DMS114 treated with DMSO at 0.1 percent for 48 hours (cell line): ENCODE measurements around the gene PTPRD.

ENCODE experiments used
- DNase-seq: peaks from one replicate; lab custom pipeline; 2025; ENCODE audit not compliant: unreplicated experiment; lab: John Stamatoyannopoulos, UW

The PTPRD gene

GRCh38 chr9:9621355-9621940 lies 991.4 kb downstream of the PTPRD start:
- DNase-seq = no peak

GRCh38 chr9:9620736-9621135 lies 992.1 kb downstream of the PTPRD start:
- DNase-seq = no peak

- DNase-seq = no peak
Observed at GRCh38 chr9:9615086-9615485, 997.7 kb downstream of the PTPRD start.

- no peak for DNase-seq
Observed at GRCh38 chr9:9614607-9615006, 998.2 kb downstream of the PTPRD start.

GRCh38 chr9:9612755-9613154 lies 1000.0 kb downstream of the PTPRD start:
- DNase-seq = no peak

- DNase-seq = no peak
Observed at GRCh38 chr9:9612270-9612669, 1000.5 kb downstream of the PTPRD start.

- no peak for DNase-seq
Observed at GRCh38 chr9:9605681-9606080, 1007.1 kb downstream of the PTPRD start.

- DNase-seq = no peak
Observed at GRCh38 chr9:9603345-9603744, 1009.5 kb downstream of the PTPRD start.

GRCh38 chr9:9598723-9599122 lies 1014.1 kb downstream of the PTPRD start:
- no peak for DNase-seq

- no peak for DNase-seq
Observed at GRCh38 chr9:9592104-9592503, 1020.7 kb downstream of the PTPRD start.

GRCh38 chr9:9585920-9586319 lies 1026.9 kb downstream of the PTPRD start:
- DNase-seq = no peak

GRCh38 chr9:9574080-9574479 lies 1038.7 kb downstream of the PTPRD start:
- DNase-seq = no peak

- DNase-seq = no peak
Observed at GRCh38 chr9:9565700-9566099, 1047.1 kb downstream of the PTPRD start.

- no peak for DNase-seq
Observed at GRCh38 chr9:9563817-9564216, 1049.0 kb downstream of the PTPRD start.

GRCh38 chr9:9560382-9561035 lies 1052.3 kb downstream of the PTPRD start:
- no peak for DNase-seq

- DNase-seq = no peak
Observed at GRCh38 chr9:9558907-9559306, 1053.9 kb downstream of the PTPRD start.

GRCh38 chr9:9557804-9558334 lies 1054.9 kb downstream of the PTPRD start:
- DNase-seq = no peak

- no peak for DNase-seq
Observed at GRCh38 chr9:9556865-9557803, 1055.7 kb downstream of the PTPRD start.

- no peak for DNase-seq
Observed at GRCh38 chr9:9552665-9553064, 1060.1 kb downstream of the PTPRD start.

- no peak for DNase-seq
Observed at GRCh38 chr9:9538766-9539165, 1074.0 kb downstream of the PTPRD start.

- DNase-seq = no peak
Observed at GRCh38 chr9:9538356-9538755, 1074.4 kb downstream of the PTPRD start.

GRCh38 chr9:9536523-9536922 lies 1076.3 kb downstream of the PTPRD start:
- DNase-seq = no peak
